Activated CD4-positive, alpha-beta T cell treated with anti-CD3 and anti-CD28 coated beads for 36 hours (primary cell): ENCODE data around the gene ZNF320. TPM values are rescaled to one million over a fixed set of nuclear protein-coding genes. Genes with fewer than 3 reads are reported as not detected.
"Not testable (repeated sequence)": the region's sequence is repeated elsewhere in the genome, so short reads cannot be mapped to it uniquely, and the experiment has no call there.

Source experiments
- ATAC-seq: fragments of 200-7000 bp; cut with Tn5 transposase; one replicate; pipeline ENCODE4 v1.10.0; 2021; ENCODE audit warnings: mild to moderate bottlenecking, moderate library complexity
- CTCF ChIA-PET: fragments of 350-600 bp; sonication (Branson Sonifier 250); formaldehyde crosslinking; loops from one replicate; lab custom pipeline; 2021; ENCODE audit warnings: antibody characterized with exemption; lab: Charles Lee
- POLR2A ChIA-PET: fragments of 350-600 bp; sonication (Branson Sonifier 250); formaldehyde crosslinking; loops from one replicate; lab custom pipeline; 2021; ENCODE audit warnings: antibody characterized with exemption, inconsistent platforms; lab: Charles Lee
- DNase-seq: peaks from one replicate; pipeline ENCODE4 v3.0.0-alpha.2; 2020
- H3K27ac Mint-ChIP-seq: one replicate; pipeline ENCODE4 v1.8.0; 2021; ENCODE audit warnings: mixed read lengths
- H3K27me3 Mint-ChIP-seq: one replicate; pipeline ENCODE4 v1.8.0; 2021; ENCODE audit warnings: mixed read lengths
- H3K36me3 Mint-ChIP-seq: one replicate; pipeline ENCODE4 v1.8.0; 2021; ENCODE audit warnings: low read depth, mixed read lengths
- H3K4me1 Mint-ChIP-seq: one replicate; pipeline ENCODE4 v1.8.0; 2021; ENCODE audit warnings: mixed read lengths
- H3K4me3 Mint-ChIP-seq: one replicate; pipeline ENCODE4 v1.8.0; 2021; ENCODE audit warnings: mild to moderate bottlenecking, moderate library complexity, mixed read lengths
- H3K9me3 Mint-ChIP-seq: one replicate; pipeline ENCODE4 v1.8.0; 2021; ENCODE audit warnings: low read depth, mixed read lengths
- intact Hi-C, 2 experiments: fragments of 100-400 bp; cut with DNase I in 1 of 2; cut with micrococcal nuclease in 1 of 2; formaldehyde crosslinking; loops; one replicate each; pipeline versions ENCODE4 v1.14.2 to v1.15.1; 2022 to 2024; cut with DNase I, micrococcal nuclease
- total RNA-seq, 2 experiments: library from RNA; stranded (reverse); gene quantifications; one replicate each; pipeline ENCODE4 v1.2.3, GENCODE V29; 2021

Gene ZNF320
- total RNA-seq, 2 experiments from 2014 or later = 10.8 to 12.2 TPM

- H3K27me3 Mint-ChIP-seq, CTCF ChIA-PET, ATAC-seq, POLR2A ChIA-PET: not testable (repeated sequence)
- peaks cover 41% of the 10 kb centered on the region for H3K36me3 Mint-ChIP-seq
- intact Hi-C loops = loop anchor here (1.0 to 5.0 kb wide), 4 partner anchors 44 to 1239 kb away; partner anchors contain the start of genes ZNF320 (in 1 of the 2) and ZNF468 (in 1 of the 2)
- peak overlapping the region; percentile 91 for H3K27ac Mint-ChIP-seq
- H3K4me3 Mint-ChIP-seq = peak overlapping the region; percentile 90
- DNase-seq = peak; percentile 32
- peaks cover 19% of the 10 kb centered on the region for H3K9me3 Mint-ChIP-seq
- peaks cover 20% of the 10 kb centered on the region for H3K4me1 Mint-ChIP-seq
Observed at GRCh38 chr19:52941523-52941922, 44.1 kb upstream of the ZNF320 start.

DNA sequence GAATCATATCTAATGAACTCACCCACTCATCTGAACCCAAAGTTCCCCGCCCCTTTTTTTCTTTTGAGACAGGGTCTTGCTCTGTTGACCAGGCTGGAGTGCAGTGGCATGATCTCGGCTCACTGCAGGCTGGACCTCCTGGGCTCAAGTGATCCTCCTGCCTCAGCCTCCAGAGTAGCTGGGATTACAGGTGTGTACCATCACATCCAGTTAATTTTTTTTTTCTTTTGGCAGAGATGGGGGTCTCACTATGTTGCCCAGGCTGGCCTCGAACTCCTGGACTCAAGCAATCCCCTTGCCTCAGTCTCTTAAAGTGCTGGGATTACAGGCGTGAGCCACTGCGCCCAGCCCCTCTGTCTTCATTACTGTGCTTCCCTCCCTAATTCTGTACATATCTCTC, 43.5 kb upstream of the ZNF320 start:
- CTCF ChIA-PET = interaction anchor here (0.6 kb wide), 1 partner anchor 431 kb away, joined by 3 read pairs; no protein-coding TSS in a partner anchor
- ATAC-seq, H3K27me3 Mint-ChIP-seq, POLR2A ChIA-PET, DNase-seq, H3K27ac Mint-ChIP-seq: not testable (repeated sequence)
- intact Hi-C loops = loop anchor here (1.0 to 5.0 kb wide), 4 partner anchors 44 to 1239 kb away; partner anchors contain the start of genes ZNF320 (in 1 of the 2) and ZNF468 (in 1 of the 2)
- H3K4me3 Mint-ChIP-seq = peak overlapping the region; percentile 90
- peaks cover 20% of the 10 kb centered on the region for H3K9me3 Mint-ChIP-seq
- peaks cover 44% of the 10 kb centered on the region for H3K36me3 Mint-ChIP-seq
- H3K4me1 Mint-ChIP-seq = peaks cover 22% of the 10 kb centered on the region

DNA sequence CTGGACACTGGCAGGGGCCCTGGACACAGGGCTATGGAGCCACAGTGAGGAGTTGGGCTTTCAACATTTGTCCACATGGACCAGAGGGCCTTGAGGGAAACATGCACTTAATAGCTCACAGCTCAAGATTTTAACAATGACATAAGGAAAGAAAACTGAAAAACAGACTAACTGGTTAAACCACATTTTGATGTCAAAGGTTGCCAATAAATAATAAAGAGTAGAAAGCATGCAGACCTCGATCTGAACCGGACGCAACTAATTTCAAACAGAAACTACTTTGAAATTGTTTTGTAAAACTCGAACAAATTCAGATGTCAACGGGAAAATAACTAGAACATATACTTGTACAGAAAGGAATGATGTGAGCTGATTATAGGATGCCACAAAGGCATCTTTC, 41.3 kb upstream of the ZNF320 start:
- ChIA-PET POLR2A (no interaction called here), CTCF (interaction anchor here (0.7 kb wide), 1 partner anchor 261 kb away, joined by 3 read pairs; no protein-coding TSS in a partner anchor)
- Mint-ChIP-seq H3K4me1 (peaks cover 28% of the 10 kb centered on the region), H3K27ac (peak overlapping the region; percentile 43), H3K27me3 (no peaks in the 10 kb centered on the region), H3K36me3 (peaks cover 59% of the 10 kb centered on the region), H3K4me3 (no peak overlapping the region), H3K9me3 (peaks cover 20% of the 10 kb centered on the region)
- ATAC-seq (no peak), DNase-seq (no peak)
- intact Hi-C loops = no loop called here

- H3K4me1 Mint-ChIP-seq = peaks cover 28% of the 10 kb centered on the region
- no peak for ATAC-seq
- DNase-seq = no peak
- intact Hi-C loops = no loop called here
- no peak overlapping the region for H3K4me3 Mint-ChIP-seq
- H3K27ac Mint-ChIP-seq = peak overlapping the region; percentile 19
- peaks cover 30% of the 10 kb centered on the region for H3K9me3 Mint-ChIP-seq
- no peaks in the 10 kb centered on the region for H3K27me3 Mint-ChIP-seq
- ChIA-PET POLR2A (no interaction called here), CTCF (no interaction called here)
- H3K36me3 Mint-ChIP-seq = peaks cover 75% of the 10 kb centered on the region
Observed at GRCh38 chr19:52936954-52937325, 39.5 kb upstream of the ZNF320 start.

DNA sequence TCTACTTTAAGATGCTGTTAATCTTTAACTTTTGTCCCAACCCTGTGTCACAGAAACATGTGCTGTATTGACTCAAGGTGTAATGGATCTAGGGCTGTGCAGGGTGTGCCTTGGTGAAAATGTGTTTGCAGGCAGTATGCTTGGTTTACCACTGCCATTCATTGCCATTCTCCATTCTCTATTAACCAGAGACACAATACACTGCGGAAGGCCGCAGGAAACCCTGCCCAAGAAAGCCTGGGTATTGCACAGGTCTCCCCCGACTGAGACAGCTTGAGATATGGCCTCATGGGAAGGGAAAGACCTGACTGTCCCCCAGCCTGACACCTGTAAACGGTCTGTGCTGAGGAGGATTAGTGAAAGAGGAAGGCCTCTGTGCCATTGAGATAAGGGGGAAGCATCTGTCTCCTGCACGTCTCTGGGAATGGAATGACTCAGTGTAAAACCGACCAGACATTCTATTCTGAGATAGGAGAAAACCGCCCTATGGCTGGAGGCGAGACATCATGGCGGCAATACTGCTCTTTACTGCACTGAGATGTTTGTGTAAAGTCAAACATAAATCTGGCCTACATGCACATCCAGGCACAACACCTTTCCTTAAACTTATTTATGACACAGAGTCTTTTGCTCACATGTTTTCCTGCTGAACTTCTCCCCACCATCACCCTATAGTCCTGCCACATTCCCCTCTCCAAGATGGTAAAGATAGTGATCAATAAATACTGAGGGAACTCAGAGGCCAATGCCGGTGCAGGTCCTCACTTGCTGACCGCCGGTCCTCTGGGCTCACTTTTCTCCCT, 38.9 kb upstream of the ZNF320 start:
- H3K27ac Mint-ChIP-seq = no peak overlapping the region

DNA sequence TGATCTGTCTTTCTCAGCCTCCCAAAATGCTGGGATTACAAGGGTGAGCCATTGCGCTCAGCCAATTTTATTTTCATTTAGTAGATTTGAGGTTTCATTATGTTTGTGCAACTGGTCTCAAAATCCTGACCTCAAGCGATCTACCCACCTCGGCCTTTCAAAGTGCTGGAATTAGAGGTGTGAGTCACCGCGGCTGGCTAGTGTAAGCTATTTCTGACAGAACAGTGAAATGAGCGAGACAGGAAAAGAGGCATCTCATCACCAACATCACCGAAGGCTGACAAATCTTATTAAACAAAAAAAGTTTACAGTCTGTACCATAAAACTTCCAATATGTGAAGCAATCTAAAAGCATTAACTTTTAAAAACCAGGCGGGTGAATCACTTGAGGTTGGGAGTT, 38.0 kb upstream of the ZNF320 start:
- DNase-seq = peak; percentile 31
- intact Hi-C loops = no loop called here
- Mint-ChIP-seq H3K9me3 (peaks cover 30% of the 10 kb centered on the region), H3K27me3 (no peaks in the 10 kb centered on the region), H3K4me3 (no peak overlapping the region), H3K36me3 (peaks cover 72% of the 10 kb centered on the region), H3K4me1 (peaks cover 18% of the 10 kb centered on the region), H3K27ac (no peak overlapping the region)
- ATAC-seq = peak; percentile 30
- CTCF ChIA-PET = no interaction called here
- POLR2A ChIA-PET = no interaction called here

More for the DNA sequence above, 38.9 kb upstream of the ZNF320 start:
- Mint-ChIP-seq H3K9me3 (peaks cover 30% of the 10 kb centered on the region), H3K36me3 (peaks cover 72% of the 10 kb centered on the region), H3K4me1 (peaks cover 22% of the 10 kb centered on the region), H3K27me3 (no peaks in the 10 kb centered on the region), H3K4me3 (no peak overlapping the region)
- intact Hi-C loops = no loop called here
- POLR2A ChIA-PET = no interaction called here
- DNase-seq = no peak
- CTCF ChIA-PET = no interaction called here
- no peak for ATAC-seq

DNA sequence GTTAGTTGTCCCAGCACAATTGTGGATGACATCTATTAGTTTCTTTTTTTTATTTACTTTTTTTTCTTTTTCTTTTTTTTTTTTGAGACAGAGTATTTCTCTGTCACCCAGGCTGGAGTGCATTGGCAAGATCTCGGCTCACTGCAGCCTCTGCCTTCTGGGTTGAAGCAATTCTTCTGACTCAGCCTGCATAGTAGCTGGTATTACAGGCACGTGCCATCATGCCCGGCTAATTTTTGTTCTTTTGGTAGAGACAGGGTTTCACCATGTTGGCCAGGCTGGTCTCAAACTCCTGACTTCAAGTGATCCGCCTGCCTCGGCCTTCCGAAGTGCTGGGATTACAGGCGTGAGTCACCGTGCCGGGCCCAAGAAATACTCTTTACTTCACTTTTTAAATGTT, 27.2 kb upstream of the ZNF320 start:
- POLR2A ChIA-PET = not testable (repeated sequence)

GRCh38 chr19:52923778-52924593, 26.6 kb upstream of the ZNF320 start:
- DNase-seq (no peak), ATAC-seq (no peak)
- H3K27ac Mint-ChIP-seq = no peak overlapping the region
- POLR2A ChIA-PET = no interaction called here
- H3K9me3 Mint-ChIP-seq = peaks cover 2% of the 10 kb centered on the region
- CTCF ChIA-PET = no interaction called here
- H3K4me1 Mint-ChIP-seq = peaks cover 23% of the 10 kb centered on the region
- H3K27me3 Mint-ChIP-seq = no peaks in the 10 kb centered on the region
- peak overlapping the region; percentile 89 for H3K4me3 Mint-ChIP-seq
- intact Hi-C loops = loop anchor here (1.0 to 5.0 kb wide), 12 partner anchors 18 to 677 kb away; partner anchors contain the start of genes ZNF320 (in 2 of the 2), ZNF347 (in 1 of the 2), ZNF468 (in 1 of the 2) and ZNF600 (in 1 of the 2)
- H3K36me3 Mint-ChIP-seq = peaks cover 30% of the 10 kb centered on the region

More for the DNA sequence above, 27.2 kb upstream of the ZNF320 start:
- DNase-seq, H3K27ac Mint-ChIP-seq, ATAC-seq, CTCF ChIA-PET, H3K27me3 Mint-ChIP-seq, H3K4me3 Mint-ChIP-seq, H3K9me3 Mint-ChIP-seq: not testable (repeated sequence)
- intact Hi-C loops = loop anchor here in 1 of 2 experiments (5.0 kb wide), 3 partner anchors 137 to 677 kb away; partner anchors contain the start of genes ZNF600 and ZNF813
- peaks cover 36% of the 10 kb centered on the region for H3K36me3 Mint-ChIP-seq
- peaks cover 23% of the 10 kb centered on the region for H3K4me1 Mint-ChIP-seq

DNA sequence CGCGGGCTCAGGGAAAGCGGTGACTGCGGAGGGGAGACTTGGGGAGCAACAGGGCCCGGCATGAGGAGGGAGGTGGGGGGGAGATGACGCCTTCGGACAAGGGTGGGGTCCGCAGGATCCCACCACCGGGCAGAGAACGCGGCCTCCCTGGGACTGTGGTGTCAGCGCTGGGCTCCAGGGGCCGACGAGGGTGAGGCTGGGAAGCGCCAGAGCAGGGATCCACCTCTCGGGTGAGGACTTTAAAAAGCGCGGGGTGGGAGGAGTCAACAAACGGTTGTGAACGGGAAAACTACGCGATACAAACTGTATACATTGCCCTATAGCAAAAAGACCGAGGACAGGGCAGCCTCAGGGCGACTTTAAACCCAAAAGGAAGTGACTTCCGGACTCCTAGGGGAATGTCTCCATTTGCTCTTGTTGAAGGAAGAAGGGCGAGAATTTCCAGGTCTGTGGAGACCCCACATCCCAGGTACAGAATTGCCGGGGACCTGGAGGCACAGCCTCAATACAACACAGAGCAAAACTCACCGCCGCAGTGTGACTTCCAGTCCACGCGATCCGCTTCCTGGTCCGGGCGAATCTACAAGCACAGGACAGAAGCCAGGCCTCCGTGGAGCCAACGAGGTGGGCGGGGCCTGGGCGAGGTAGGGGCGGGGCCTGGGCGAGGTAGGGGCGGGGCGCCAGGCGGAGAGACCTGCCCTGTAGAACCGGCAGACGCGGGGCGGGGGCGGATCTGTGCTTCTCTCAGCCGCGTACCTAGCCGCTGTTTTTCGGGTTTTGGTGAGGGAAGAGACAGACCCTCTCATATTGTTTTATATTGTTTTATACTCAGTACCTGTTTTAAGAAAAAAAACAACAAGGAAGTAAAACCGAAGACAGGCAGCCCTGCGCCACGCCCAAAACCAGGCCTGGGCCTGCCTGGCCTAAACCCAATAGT, 25.7 kb upstream of the ZNF320 start, which contains the start of gene ZNF888:
ZNF888 (minus strand) TSS at position 588 of the 937 bp plus-strand sequence. CDS start 5,555 bp downstream, outside the sequence.
- ATAC-seq = peak; percentile 100
- Mint-ChIP-seq H3K27ac (peak within 1 kb of the TSS; percentile 94), H3K27me3 (no peaks in the 10 kb centered on the region), H3K9me3 (no peaks in the 10 kb centered on the region), H3K36me3 (peaks cover 21% of the 10 kb centered on the region), H3K4me3 (peak within 1 kb of the TSS; percentile 89), H3K4me1 (peaks cover 23% of the 10 kb centered on the region)
- ChIA-PET POLR2A (no interaction called here), CTCF (no interaction called here)
- peak; percentile 96 for DNase-seq
- intact Hi-C loops = loop anchor here (1.0 to 5.0 kb wide), 12 partner anchors 19 to 676 kb away; partner anchors contain the start of genes ZNF320 (in 2 of the 2), ZNF347 (in 1 of the 2), ZNF468 (in 1 of the 2) and ZNF600 (in 1 of the 2)

DNA sequence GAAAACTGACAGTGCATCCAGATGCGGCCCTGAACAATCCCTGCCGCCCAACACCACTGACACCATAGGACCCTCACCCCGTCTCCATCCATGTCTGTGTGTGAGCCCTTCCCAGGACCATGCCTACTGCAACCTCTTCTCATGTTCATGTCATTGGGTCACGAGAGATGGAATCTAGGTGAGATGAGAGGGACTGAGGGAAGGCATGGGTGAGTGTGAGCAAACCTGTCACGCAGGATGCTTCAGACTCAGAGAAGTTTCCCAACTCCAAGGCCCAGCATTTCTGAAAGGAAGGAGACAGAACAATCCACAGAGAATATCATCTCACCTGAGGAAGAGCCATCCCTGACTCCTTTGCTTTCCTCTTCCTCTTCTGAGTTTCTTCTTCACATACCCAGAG, 20.1 kb upstream of the ZNF320 start:
- Mint-ChIP-seq H3K9me3 (peaks cover 1% of the 10 kb centered on the region), H3K36me3 (peaks cover 55% of the 10 kb centered on the region), H3K27me3 (no peaks in the 10 kb centered on the region), H3K27ac (no peak overlapping the region), H3K4me1 (peaks cover 16% of the 10 kb centered on the region), H3K4me3 (no peak overlapping the region)
- ChIA-PET CTCF (interaction anchor here (0.6 kb wide), 1 partner anchor 14 kb away, joined by 3 read pairs; no protein-coding TSS in a partner anchor), POLR2A (no interaction called here)
- ATAC-seq (no peak), DNase-seq (no peak)
- intact Hi-C loops = no loop called here
